Uterus (tissue), 2 donors: ENCODE measurements around the gene USP20.

Source experiments
- POLR2A ChIP-seq, 2 donors: fragments of 450-650 bp; IDR thresholded peaks; one replicate each; pipeline ENCODE4 v1.6.1; 2016; ENCODE audit warnings: antibody characterized with exemption in 2 of 2, mild to moderate bottlenecking in 1 of 2, moderate library complexity in 1 of 2
- TF ChIP-seq, protein P1 (sequence below), 4 experiments: fragments of 200-600 bp in 2 of 4; fragments of 450-650 bp in 2 of 4; sonication (generic) in 2 of 4; IDR thresholded peaks; one replicate each; pipeline ENCODE4 v1.5.1; 2016 to 2019; ENCODE audit warnings: antibody characterized with exemption in 4 of 4, mild to moderate bottlenecking in 2 of 4, moderate library complexity in 1 of 4

DNA sequence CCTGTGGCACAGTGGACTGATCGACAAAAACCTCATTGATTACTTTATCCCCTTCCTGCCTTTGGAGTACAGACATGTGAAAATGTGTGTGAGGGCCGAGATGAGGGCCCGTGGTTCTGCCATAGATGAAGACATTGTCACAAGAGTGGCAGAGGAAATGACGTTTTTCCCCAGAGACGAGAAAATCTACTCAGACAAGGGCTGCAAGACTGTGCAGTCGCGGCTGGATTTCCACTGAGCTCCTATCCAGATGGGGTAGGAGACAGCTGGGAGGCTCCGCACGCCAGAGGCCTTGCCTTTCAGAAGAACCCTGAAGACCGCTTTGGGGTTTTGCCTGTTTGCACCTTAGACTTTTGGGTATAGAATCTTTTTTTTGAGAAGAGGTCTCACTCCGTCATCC lies 25.9 kb upstream of the USP20 start:
- TF ChIP-seq POLR2A (IDR thresholded peaks at IDR 0.05): no peak
- TF ChIP-seq, protein P1, sequence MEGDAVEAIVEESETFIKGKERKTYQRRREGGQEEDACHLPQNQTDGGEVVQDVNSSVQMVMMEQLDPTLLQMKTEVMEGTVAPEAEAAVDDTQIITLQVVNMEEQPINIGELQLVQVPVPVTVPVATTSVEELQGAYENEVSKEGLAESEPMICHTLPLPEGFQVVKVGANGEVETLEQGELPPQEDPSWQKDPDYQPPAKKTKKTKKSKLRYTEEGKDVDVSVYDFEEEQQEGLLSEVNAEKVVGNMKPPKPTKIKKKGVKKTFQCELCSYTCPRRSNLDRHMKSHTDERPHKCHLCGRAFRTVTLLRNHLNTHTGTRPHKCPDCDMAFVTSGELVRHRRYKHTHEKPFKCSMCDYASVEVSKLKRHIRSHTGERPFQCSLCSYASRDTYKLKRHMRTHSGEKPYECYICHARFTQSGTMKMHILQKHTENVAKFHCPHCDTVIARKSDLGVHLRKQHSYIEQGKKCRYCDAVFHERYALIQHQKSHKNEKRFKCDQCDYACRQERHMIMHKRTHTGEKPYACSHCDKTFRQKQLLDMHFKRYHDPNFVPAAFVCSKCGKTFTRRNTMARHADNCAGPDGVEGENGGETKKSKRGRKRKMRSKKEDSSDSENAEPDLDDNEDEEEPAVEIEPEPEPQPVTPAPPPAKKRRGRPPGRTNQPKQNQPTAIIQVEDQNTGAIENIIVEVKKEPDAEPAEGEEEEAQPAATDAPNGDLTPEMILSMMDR (IDR thresholded peaks at IDR 0.05): no peak
